Osteocyte (in vitro differentiated cells): ENCODE results near the gene EXOC3L1. TPM values are rescaled to one million over a fixed set of nuclear protein-coding genes. Genes with fewer than 3 reads are reported as not detected.

Experiments used
- DNase-seq: peaks from one replicate; pipeline ENCODE4 v3.0.0; 2021; ENCODE audit warnings: mixed read lengths; ENCODE audit not compliant: unreplicated experiment; ENCODE audit errors: extremely low spot score
- H3K27ac Mint-ChIP-seq: one replicate; pipeline ENCODE4 v1.8.0; 2021; ENCODE audit warnings: mild to moderate bottlenecking, mixed read lengths; ENCODE audit not compliant: unreplicated experiment
- H3K27me3 Mint-ChIP-seq: one replicate; pipeline ENCODE4 v1.8.0; 2021; ENCODE audit warnings: mixed read lengths; ENCODE audit not compliant: unreplicated experiment
- H3K36me3 Mint-ChIP-seq: one replicate; pipeline ENCODE4 v1.8.0; 2021; ENCODE audit warnings: mixed read lengths; ENCODE audit not compliant: unreplicated experiment
- H3K4me1 Mint-ChIP-seq: one replicate; pipeline ENCODE4 v1.8.0; 2021; ENCODE audit warnings: mixed read lengths; ENCODE audit not compliant: unreplicated experiment
- H3K4me3 Mint-ChIP-seq: one replicate; pipeline ENCODE4 v1.8.0; 2021; ENCODE audit warnings: mild to moderate bottlenecking, moderate library complexity, mixed read lengths; ENCODE audit not compliant: unreplicated experiment
- H3K9me3 Mint-ChIP-seq: one replicate; pipeline ENCODE4 v1.8.0; 2021; ENCODE audit warnings: mixed read lengths; ENCODE audit not compliant: unreplicated experiment
- CTCF ChIP-seq: fragments of 200-600 bp; sonication (generic); IDR thresholded peaks from 2 replicates; pipeline ENCODE4 v1.5.0; 2021; ENCODE audit warnings: antibody characterized with exemption, mild to moderate bottlenecking, moderate library complexity
- long read RNA-seq: library from polyadenylated mRNA; unstranded; transcript quantifications from one replicate; pipeline ENCODE4 v2.0.0, GENCODE V29; 2021
- total RNA-seq: library from RNA; stranded (reverse); gene quantifications from 2 replicates; pipeline ENCODE4 v1.2.1, GENCODE V29; 2021

EXOC3L1 gene
- not detected in 2 replicates for total RNA-seq
- long read RNA-seq = 0 reads

GRCh38 chr16:67190041-67190440 lies at the start of gene EXOC3L1:
TSS of gene EXOC3L1 (minus strand) at chr16:67190136. CDS start at chr16:67189676, 460 bp downstream.
- Mint-ChIP-seq H3K9me3 (no peaks in the 10 kb centered on the region), H3K36me3 (peaks cover 4% of the 10 kb centered on the region), H3K4me1 (peaks cover 33% of the 10 kb centered on the region), H3K4me3 (no peak within 1 kb of the TSS), H3K27me3 (no peaks in the 10 kb centered on the region), H3K27ac (no peak within 1 kb of the TSS)
- no peak for TF ChIP-seq CTCF
- no peak for DNase-seq

GRCh38 chr16:67238806-67239470 lies 49.0 kb upstream of the EXOC3L1 start:
- Mint-ChIP-seq H3K27me3 (no peaks in the 10 kb centered on the region), H3K4me3 (no peak overlapping the region), H3K9me3 (no peaks in the 10 kb centered on the region), H3K36me3 (peaks cover 25% of the 10 kb centered on the region), H3K27ac (no peak overlapping the region), H3K4me1 (peaks cover 35% of the 10 kb centered on the region)
- TF ChIP-seq CTCF = no peak
- no peak for DNase-seq

- Mint-ChIP-seq H3K27ac (no peak overlapping the region), H3K36me3 (peaks cover 29% of the 10 kb centered on the region), H3K27me3 (no peaks in the 10 kb centered on the region), H3K4me3 (no peak overlapping the region), H3K9me3 (no peaks in the 10 kb centered on the region), H3K4me1 (peaks cover 28% of the 10 kb centered on the region)
- no peak for TF ChIP-seq CTCF
- DNase-seq = no peak
These were observed 48.3 kb upstream of the EXOC3L1 start for GRCh38 chr16:67238278-67238575.

- no peak overlapping the region for H3K27ac Mint-ChIP-seq
- no peak for DNase-seq
- H3K4me1 Mint-ChIP-seq = peaks cover 27% of the 10 kb centered on the region
- H3K4me3 Mint-ChIP-seq = no peak overlapping the region
- H3K36me3 Mint-ChIP-seq = peaks cover 29% of the 10 kb centered on the region
- no peak for TF ChIP-seq CTCF
- H3K27me3 Mint-ChIP-seq = no peaks in the 10 kb centered on the region
- H3K9me3 Mint-ChIP-seq = no peaks in the 10 kb centered on the region
These were observed 47.7 kb upstream of the EXOC3L1 start for GRCh38 chr16:67237396-67238277.
